Natural killer cell (primary cell): Measurements from ENCODE around the gene PLCH1. TPM values are rescaled to one million over a fixed set of nuclear protein-coding genes. Genes with fewer than 3 reads are reported as not detected.

ENCODE experiments used
- ATAC-seq, 3 donors: fragments of 150-1000 bp in 2 of 3; fragments of 200-7000 bp in 1 of 3; cut with Tn5 transposase; 1 replicate in 1 of 3; 2 replicates in 2 of 3; pipeline ENCODE4 v1.10.0; 2021; ENCODE audit warnings: mild to moderate bottlenecking in 2 of 3, moderate library complexity in 2 of 3
- DNase-seq, 2 donors: peaks; one replicate each; pipeline versions ENCODE4 v3.0.0 to v3.0.0-alpha.2; 2013 to 2021; ENCODE audit warnings: mixed read lengths in 1 of 2
- H3K27ac ChIP-seq: one replicate; pipeline ENCODE4 v1.5.1; 2013; ENCODE audit warnings: mild to moderate bottlenecking, low read length
- H3K27me3 ChIP-seq: one replicate; pipeline ENCODE4 v1.6.1; 2013; ENCODE audit warnings: low read length; ENCODE audit not compliant: control insufficient read depth, insufficient read depth
- H3K36me3 ChIP-seq: one replicate; pipeline ENCODE4 v1.6.1; 2013; ENCODE audit warnings: low read length; ENCODE audit not compliant: control insufficient read depth, insufficient read depth
- H3K4me1 ChIP-seq: one replicate; pipeline ENCODE4 v1.6.1; 2013; ENCODE audit warnings: low read length; ENCODE audit not compliant: control insufficient read depth, insufficient read depth
- H3K4me3 ChIP-seq: one replicate; pipeline ENCODE4 v1.5.1; 2013; ENCODE audit warnings: low read length
- H3K9me3 ChIP-seq: one replicate; pipeline ENCODE4 v1.6.1; 2013; ENCODE audit warnings: low read length; ENCODE audit not compliant: control insufficient read depth, insufficient read depth
- H3K27ac Mint-ChIP-seq, 2 donors: one replicate each; pipeline ENCODE4 v1.8.0; 2022; ENCODE audit warnings: mild to moderate bottlenecking in 2 of 2, mixed read lengths in 2 of 2, moderate library complexity in 1 of 2
- H3K27me3 Mint-ChIP-seq, 2 donors: one replicate each; pipeline ENCODE4 v1.8.0; 2022; ENCODE audit warnings: low read depth in 2 of 2, mixed read lengths in 2 of 2
- H3K36me3 Mint-ChIP-seq: one replicate; pipeline ENCODE4 v1.8.0; 2022; ENCODE audit warnings: mixed read lengths
- H3K4me1 Mint-ChIP-seq, 2 donors: one replicate each; pipeline ENCODE4 v1.8.0; 2022; ENCODE audit warnings: mixed read lengths in 2 of 2
- H3K4me3 Mint-ChIP-seq: one replicate; pipeline ENCODE4 v1.8.0; 2022; ENCODE audit warnings: mild to moderate bottlenecking, moderate library complexity, mixed read lengths
- H3K9me3 Mint-ChIP-seq, 2 donors: one replicate each; pipeline ENCODE4 v1.8.0; 2022; ENCODE audit warnings: mixed read lengths in 2 of 2
- WGBS: methylation state at CpG from one replicate; pipeline ENCODE4 v1.1.7; 2013; ENCODE audit warnings: missing lambda C conversion rate; ENCODE audit not compliant: insufficient coverage; 5-methylcytosine and 5-hydroxymethylcytosine counted together
- intact Hi-C: fragments of 100-400 bp; cut with micrococcal nuclease; formaldehyde crosslinking; loops from one replicate; pipeline ENCODE4 v1.14.2; 2022
- total RNA-seq, 4 donors: library from RNA; stranded (reverse); fragments of 120-200 nt in 1 of 4; gene quantifications; one replicate each; pipeline versions ENCODE4 v1.2.3 to v1.2.4, GENCODE V29; 2013 to 2022
- TF ChIP-seq, protein P1 (sequence below): fragments of 200-600 bp; IDR thresholded peaks from one replicate; pipeline ENCODE4 v1.8.0; 2022; ENCODE audit warnings: antibody characterized with exemption

The PLCH1 gene
- total RNA-seq, 3 donors from 2014 or later (not counting 1 experiment from before 2014, with no cell fraction given) = 0.05 to 0.26 (median 0.08) TPM

DNA sequence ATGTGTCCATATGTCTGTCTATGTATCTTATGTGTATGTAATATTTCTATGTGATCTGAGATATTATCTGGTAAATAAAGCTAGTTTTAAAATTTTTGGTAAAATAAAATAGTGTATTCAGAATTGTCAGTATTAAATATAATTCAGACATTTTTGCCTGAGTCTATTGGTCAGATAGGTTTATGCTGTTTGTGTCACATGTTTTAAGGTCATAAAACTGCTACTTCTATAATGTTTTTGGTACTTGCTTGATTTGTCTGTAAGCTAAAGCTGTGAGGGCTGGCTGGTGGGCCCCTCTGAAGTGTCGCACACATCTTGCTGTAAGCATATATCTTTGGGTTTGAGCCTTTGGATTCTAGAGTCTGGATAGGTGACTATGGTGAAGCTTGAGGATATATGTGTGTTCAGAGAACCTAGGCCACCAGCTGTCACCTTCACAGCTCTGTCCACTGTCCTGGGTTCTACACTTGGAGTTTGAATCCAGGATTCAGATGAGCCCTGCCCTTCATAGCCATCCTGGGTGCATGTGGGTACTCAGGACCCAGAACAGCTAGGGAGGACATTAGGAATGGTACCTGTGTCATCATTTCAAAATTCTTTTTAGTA lies 379.6 kb downstream of the PLCH1 start:
- TF ChIP-seq, protein P1, sequence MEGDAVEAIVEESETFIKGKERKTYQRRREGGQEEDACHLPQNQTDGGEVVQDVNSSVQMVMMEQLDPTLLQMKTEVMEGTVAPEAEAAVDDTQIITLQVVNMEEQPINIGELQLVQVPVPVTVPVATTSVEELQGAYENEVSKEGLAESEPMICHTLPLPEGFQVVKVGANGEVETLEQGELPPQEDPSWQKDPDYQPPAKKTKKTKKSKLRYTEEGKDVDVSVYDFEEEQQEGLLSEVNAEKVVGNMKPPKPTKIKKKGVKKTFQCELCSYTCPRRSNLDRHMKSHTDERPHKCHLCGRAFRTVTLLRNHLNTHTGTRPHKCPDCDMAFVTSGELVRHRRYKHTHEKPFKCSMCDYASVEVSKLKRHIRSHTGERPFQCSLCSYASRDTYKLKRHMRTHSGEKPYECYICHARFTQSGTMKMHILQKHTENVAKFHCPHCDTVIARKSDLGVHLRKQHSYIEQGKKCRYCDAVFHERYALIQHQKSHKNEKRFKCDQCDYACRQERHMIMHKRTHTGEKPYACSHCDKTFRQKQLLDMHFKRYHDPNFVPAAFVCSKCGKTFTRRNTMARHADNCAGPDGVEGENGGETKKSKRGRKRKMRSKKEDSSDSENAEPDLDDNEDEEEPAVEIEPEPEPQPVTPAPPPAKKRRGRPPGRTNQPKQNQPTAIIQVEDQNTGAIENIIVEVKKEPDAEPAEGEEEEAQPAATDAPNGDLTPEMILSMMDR = no peak
- H3K27ac ChIP-seq = no peak overlapping the region
- no peaks in the 10 kb centered on the region for H3K9me3 Mint-ChIP-seq
- no peaks in the 10 kb centered on the region for H3K36me3 ChIP-seq
- WGBS = 89% methylated on average over 1 of the region's 1 CpG
- H3K4me3 Mint-ChIP-seq = no peak overlapping the region
- peaks cover 2 to 3% of the 10 kb centered on the region in 2 donors for H3K27me3 Mint-ChIP-seq
- H3K4me1 Mint-ChIP-seq = no peaks in the 10 kb centered on the region
- intact Hi-C loops = no loop called here
- DNase-seq (no peak), ATAC-seq (no peak)
- H3K36me3 Mint-ChIP-seq = no peaks in the 10 kb centered on the region
- no peaks in the 10 kb centered on the region for H3K27me3 ChIP-seq
- H3K9me3 ChIP-seq = peaks cover 4% of the 10 kb centered on the region
- H3K4me3 ChIP-seq = no peak overlapping the region
- H3K27ac Mint-ChIP-seq = no peak overlapping the region
- no peaks in the 10 kb centered on the region for H3K4me1 ChIP-seq

DNA sequence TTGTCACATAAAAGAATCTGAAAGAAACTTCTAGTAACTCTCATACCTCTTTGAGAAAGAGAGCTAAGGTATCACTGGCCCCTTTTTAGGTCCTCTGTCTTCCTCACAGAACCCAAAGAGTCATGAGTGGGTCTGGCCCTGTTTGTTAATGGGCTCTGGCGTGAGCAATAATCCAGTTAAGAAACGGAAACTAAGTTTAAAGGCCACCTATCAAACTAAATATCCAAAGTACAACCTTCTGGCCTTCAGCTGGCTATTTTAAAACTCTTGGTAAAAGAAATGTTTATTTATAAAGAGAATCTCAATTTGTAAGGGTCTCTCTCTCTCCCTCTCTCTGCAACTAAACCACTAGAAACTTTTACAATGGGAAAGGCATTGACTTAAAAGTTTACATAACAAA lies 380.4 kb downstream of the PLCH1 start:
- Mint-ChIP-seq H3K4me3 (no peak overlapping the region), H3K36me3 (no peaks in the 10 kb centered on the region), H3K4me1 (no peaks in the 10 kb centered on the region), H3K9me3 (no peaks in the 10 kb centered on the region), H3K27me3 (peaks cover 0 to 2% of the 10 kb centered on the region in 2 donors), H3K27ac (no peak overlapping the region)
- no peaks in the 10 kb centered on the region for H3K36me3 ChIP-seq
- TF ChIP-seq, protein P1 = no peak
- no peak overlapping the region for H3K27ac ChIP-seq
- DNase-seq (no peak), ATAC-seq (no peak)
- WGBS = 100% methylated on average over 1 of the region's 2 CpGs
- H3K27me3 ChIP-seq = no peaks in the 10 kb centered on the region
- H3K4me1 ChIP-seq = no peaks in the 10 kb centered on the region
- no peak overlapping the region for H3K4me3 ChIP-seq
- peaks cover 4% of the 10 kb centered on the region for H3K9me3 ChIP-seq
- intact Hi-C loops = no loop called here

- H3K9me3 ChIP-seq = peaks cover 4% of the 10 kb centered on the region
- H3K4me3 ChIP-seq = no peak overlapping the region
- WGBS = 56% methylated on average over 2 of the region's 3 CpGs
- H3K36me3 ChIP-seq = no peaks in the 10 kb centered on the region
- no peaks in the 10 kb centered on the region for H3K4me1 ChIP-seq
- H3K9me3 Mint-ChIP-seq = no peaks in the 10 kb centered on the region
- no peak for DNase-seq
- peaks cover 0 to 2% of the 10 kb centered on the region in 2 donors for H3K27me3 Mint-ChIP-seq
- no peak overlapping the region for H3K4me3 Mint-ChIP-seq
- intact Hi-C loops = no loop called here
- no peaks in the 10 kb centered on the region for H3K36me3 Mint-ChIP-seq
- ATAC-seq = no peak
- H3K4me1 Mint-ChIP-seq = no peaks in the 10 kb centered on the region
- H3K27ac Mint-ChIP-seq = no peak overlapping the region
- H3K27ac ChIP-seq = no peak overlapping the region
- H3K27me3 ChIP-seq = no peaks in the 10 kb centered on the region
- TF ChIP-seq, protein P1 = no peak
Observed at GRCh38 chr3:155363690-155364070, 381.2 kb downstream of the PLCH1 start.
